GM08714 (cell line): ENCODE results near the gene TMEM121.
"Not testable (repeated sequence)": the region's sequence is repeated elsewhere in the genome, so short reads cannot be mapped to it uniquely, and the experiment has no call there.

Experiments used
- H3K4me3 ChIP-seq: fragments of 200-500 bp; sonication (Bioruptor generic); 2 replicates; pipeline ENCODE4 v1.5.1; 2014; ENCODE audit warnings: mild to moderate bottlenecking, low read length, inconsistent platforms
- ZNF274 ChIP-seq: IDR thresholded peaks from 2 replicates; pipeline ENCODE4 v1.6.1; 2012; ENCODE audit warnings: mild to moderate bottlenecking, low read depth, low read length

The TMEM121 gene

DNA sequence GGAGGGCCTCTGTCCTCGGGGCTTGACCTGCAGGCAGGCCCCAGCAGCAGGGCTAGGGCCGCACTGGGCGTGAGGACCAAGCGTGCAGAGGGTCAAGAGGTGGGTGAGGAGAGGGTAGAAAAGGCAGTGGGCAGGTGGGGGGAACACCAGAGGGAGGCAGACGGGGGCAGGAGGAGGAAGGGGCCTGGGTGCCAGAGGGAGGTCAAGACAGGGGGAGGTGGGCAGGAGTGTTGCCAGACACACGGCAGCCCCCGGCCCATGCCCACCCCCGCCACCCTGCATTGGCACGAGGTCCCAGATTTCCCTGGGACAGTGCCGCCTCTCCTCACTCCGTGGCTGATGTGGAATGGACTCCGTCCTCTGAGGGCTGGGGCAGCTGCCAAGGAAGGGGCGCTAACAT, 8.2 kb downstream of the TMEM121 start:
- no peak overlapping the region for H3K4me3 ChIP-seq
- TF ChIP-seq ZNF274 = no peak

DNA sequence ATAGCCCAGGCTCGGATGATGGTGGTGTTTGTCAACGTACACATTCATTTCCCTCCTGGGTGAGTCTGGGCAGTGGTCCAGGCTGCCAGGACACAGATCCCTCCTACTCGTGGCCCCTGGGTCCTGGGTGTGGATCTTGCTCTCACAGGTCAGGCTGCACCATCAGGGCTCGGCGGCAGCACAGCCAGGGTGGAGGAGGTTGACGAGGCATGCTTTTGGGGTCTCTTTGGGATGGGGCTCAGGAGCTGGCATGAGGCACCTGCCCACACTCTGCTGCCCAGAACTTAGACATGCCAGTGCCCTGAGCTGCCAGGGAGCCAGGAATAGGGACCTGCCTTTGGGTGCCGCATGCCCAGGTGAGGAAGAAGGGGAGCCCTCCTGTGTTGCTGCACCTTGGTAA, 9.7 kb downstream of the TMEM121 start:
- TF ChIP-seq ZNF274 = no peak
- no peak overlapping the region for H3K4me3 ChIP-seq

DNA sequence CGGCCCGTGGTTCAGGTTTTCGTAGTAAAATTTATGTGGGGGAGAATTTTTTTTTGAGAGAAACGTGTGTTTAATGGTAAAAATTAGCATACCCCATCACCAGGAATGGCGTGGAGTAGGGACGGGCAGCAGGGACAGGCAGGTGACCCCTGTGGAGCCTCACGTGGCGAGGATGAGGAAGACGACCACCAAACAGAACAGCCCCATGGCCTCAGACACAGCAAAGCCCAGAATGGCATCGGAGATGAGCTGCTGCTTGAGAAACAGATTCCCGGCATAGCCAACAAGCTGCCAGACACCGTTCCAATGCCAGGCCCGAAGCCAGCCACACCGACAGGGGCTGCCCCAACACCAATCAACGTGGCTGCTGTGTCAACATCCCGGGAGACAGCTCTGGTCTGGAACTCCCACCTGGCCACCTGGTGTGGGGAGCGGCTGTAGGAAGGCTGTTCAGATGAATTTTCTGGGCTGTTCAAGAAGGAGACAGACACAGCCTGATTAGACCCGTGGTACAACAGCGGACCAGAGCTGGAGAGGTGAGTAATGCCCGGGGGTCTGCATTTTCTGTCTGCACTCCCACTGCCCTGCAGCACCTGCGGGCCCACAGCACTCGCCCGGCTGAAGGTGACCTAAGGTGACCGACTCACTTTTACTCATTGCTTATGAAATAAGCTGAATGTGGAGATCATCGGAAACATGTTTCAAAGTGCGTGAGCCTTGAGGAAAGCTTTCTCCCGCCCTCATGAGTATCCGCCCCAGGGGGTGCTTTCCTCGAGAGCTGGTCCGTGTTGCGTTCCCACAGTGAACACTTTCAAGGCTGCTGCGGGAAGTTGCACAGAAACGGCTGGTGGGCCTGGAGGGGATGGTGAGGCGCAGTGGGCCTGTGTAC, 10.6 kb downstream of the TMEM121 start:
- H3K4me3 ChIP-seq = no peak overlapping the region
- TF ChIP-seq ZNF274 = no peak

DNA sequence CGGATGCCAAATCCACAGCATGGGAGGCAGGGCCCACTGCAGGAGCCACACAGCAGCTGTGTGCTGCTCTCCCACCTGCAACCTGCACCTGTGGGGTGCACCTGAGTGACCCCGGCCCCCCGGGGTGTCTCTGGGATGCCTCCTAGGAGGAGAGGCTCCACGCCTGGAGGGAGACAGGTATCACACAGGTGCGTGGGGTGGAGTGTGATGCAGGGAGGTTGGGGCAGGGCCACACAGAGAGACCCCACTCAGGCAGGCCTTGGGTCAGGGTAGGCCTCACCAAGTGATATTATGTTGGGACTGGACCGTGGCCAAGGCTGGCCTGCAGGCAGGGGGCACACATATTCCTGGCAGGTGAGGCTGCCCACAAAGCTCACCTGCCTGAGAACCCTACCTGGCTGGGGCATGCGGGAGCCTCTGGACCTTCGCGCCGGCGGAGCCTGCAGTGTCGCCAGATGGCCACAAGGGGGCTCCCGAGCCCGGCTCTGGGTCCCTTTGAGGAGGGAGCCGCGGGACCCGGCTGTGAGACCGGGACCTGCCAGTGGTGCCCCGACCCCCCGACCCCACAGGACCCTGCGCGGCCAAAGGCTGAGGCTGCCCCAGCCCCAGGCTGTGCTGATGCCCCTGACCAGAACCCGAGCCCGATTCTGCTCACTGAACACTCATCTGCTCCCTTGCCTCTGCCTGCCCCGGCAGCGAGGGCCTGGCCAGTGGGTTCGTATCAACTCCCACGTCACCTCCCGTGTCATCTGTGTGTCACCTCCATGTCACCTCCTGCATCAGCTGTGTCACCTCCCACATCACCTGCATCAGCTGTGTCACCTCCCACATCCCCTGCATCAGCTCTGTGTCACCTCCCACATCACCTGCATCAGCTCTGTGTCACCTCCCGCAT, 11.4 kb downstream of the TMEM121 start:
- H3K4me3 ChIP-seq = no peak overlapping the region
- TF ChIP-seq ZNF274 = no peak

GRCh38 chr14:105538481-105539049, 12.2 kb downstream of the TMEM121 start:
- H3K4me3 ChIP-seq = no peak overlapping the region
- TF ChIP-seq ZNF274 = no peak

GRCh38 chr14:105540811-105541210, 14.4 kb downstream of the TMEM121 start:
- no peak overlapping the region for H3K4me3 ChIP-seq
- TF ChIP-seq ZNF274 = no peak

- no peak overlapping the region for H3K4me3 ChIP-seq
- no peak for TF ChIP-seq ZNF274
Observed at GRCh38 chr14:105541218-105541875, 15.0 kb downstream of the TMEM121 start.

DNA sequence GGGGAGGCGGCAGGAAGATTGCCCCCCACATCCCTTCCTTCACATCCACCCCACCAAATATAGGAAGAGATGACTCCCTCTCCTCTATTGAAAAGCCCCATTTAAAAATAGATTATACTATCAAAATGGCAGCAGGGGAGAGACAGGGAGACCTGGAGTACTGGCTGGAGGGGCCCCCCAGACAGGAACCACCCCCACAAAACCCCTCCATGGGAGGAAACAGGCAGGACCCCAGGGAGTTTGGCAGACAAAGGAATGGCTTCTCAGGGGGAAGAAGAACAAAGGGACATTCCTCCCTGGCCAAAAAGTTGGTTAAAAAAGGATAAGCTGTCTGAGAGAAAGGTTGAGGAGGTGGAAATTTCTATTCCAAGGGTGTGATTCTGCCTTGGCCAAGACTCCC, 19.3 kb downstream of the TMEM121 start:
- H3K4me3 ChIP-seq = not testable (repeated sequence)

- H3K4me3 ChIP-seq = not testable (repeated sequence)
Observed at GRCh38 chr14:105546410-105546809, 20.0 kb downstream of the TMEM121 start.

GRCh38 chr14:105547072-105547471, 20.7 kb downstream of the TMEM121 start:
- H3K4me3 ChIP-seq = not testable (repeated sequence)

DNA sequence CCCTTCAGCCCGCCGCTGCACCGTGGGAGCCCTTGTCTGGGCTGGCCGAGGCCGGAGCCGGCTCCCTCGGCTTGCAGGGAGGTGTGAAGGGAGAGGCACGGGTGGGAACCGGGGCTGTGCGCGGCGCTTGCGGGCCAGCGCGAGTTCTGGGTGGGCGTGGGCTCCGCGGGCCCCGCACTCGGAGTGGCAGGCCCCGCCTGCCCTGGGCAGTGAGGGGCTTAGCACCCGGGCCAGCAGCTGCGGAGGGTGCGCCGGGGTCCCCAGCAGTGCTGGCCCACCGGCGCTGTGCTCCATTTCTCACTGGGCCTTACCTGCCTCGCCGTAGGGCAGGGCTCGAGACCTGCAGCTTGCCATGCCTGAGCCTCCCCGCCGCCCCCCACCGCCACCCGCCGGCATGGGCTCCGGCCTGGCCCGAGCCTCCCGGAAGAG, 21.4 kb downstream of the TMEM121 start:
- no peak overlapping the region for H3K4me3 ChIP-seq
- TF ChIP-seq ZNF274 = no peak

DNA sequence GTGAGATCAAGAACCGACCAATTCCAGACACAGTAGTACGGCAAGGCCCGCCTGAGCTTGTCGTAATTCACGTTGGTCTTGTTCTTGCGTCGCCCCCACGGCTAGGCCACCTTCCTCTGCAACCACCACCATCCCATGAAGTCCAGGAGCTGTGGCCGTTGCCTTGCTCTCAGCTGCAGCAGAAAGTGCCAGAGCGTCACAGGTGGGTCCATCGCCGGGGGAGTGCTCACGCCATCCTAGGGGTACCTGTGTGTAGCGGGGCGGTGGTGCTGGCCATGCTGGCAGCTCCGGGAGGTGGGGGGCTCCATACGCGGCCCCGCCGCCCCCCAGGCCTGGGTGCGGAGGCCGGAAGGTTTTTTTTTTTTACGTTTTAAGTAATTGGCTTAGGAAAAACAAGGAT, 23.1 kb downstream of the TMEM121 start:
- H3K4me3 ChIP-seq = no peak overlapping the region
- TF ChIP-seq ZNF274 = no peak

GRCh38 chr14:105554022-105554421, 27.6 kb downstream of the TMEM121 start:
- TF ChIP-seq ZNF274 = no peak

GRCh38 chr14:105554523-105554922, 28.1 kb downstream of the TMEM121 start:
- TF ChIP-seq ZNF274 = no peak
- no peak overlapping the region for H3K4me3 ChIP-seq

More at GRCh38 chr14:105554022-105554421, 27.6 kb downstream of the TMEM121 start:
- H3K4me3 ChIP-seq = no peak overlapping the region

- not testable (repeated sequence) for H3K4me3 ChIP-seq
Observed at GRCh38 chr14:105557671-105558070, 31.3 kb downstream of the TMEM121 start.

- H3K4me3 ChIP-seq = not testable (repeated sequence)
Observed at GRCh38 chr14:105558449-105559154, 32.2 kb downstream of the TMEM121 start.

DNA sequence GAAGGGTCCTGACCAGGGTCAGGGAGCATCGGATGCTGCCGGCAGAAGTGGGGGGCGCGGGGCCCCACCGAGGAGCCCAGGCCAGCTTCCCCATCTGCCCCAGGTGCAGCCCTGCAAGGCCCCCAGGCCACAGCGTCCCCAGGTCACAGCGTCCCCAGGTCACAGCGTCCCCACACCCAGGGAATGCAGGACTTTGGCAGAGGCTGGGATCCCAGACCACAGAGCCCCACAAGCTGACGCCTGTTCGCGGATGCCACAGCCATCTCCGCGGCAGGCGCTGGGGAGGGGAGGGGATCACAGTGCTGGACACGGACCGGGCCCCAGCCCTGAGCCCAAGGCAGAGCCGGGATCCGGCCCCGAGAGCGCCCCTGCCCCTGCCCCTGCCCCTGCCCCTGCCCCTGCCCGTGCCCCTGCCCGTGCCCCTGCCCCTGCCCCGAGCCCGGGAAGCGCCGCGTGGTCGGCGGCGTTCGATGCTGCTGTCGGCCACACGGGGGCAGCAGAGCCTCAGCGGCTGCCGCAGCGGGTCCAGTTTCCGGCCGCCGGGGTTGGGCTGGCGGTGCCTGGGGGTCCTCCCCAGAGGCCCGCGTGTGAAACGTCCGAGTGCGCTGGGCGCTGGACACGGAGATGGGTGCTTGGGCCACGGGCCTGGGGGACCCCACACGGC, 33.1 kb downstream of the TMEM121 start:
- H3K4me3 ChIP-seq = not testable (repeated sequence)

DNA sequence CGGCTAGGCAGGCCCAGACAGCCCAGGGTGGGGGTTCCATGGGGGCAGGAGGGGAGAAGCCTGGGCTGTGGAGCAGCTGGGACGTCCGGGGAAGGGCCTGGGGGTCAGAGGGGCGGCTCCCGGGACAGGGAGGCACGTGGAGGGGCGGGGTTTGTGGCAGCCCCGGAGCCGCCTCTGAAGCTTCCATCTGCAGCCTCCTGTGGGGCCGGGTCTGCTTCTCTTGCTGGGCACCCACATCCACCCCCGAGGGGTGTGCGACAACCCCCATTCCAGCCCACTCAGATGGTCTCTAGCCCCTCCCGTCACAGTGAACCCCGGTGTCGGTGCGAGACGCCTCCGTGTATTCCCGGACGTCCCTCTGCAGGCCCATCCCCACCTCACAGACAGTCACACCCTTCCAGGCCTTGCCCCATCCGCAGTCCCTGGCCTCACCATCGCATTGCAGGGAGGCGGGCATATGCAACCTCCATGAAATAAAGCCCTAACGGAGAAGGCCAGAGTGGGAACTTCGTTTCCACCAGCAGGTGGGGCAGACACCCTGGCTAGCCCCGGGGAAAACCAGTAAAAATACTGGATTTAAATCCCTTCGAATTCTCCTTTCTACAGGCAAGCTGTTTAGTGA, 33.8 kb downstream of the TMEM121 start:
- H3K4me3 ChIP-seq = not testable (repeated sequence)
